H9 (cell line): Measurements from ENCODE around the gene DBH. TPM values are rescaled to one million over a fixed set of nuclear protein-coding genes. Genes with fewer than 3 reads are reported as not detected.

Source experiments
- DNase-seq: peaks from one replicate; pipeline ENCODE4 v3.0.0-alpha.2; 2017
- H2AFZ ChIP-seq: one replicate; pipeline ENCODE4 v1.6.1; 2013; ENCODE audit warnings: mild to moderate bottlenecking, low read length, control low read depth, moderate library complexity
- H2AK5ac ChIP-seq: 2 replicates; pipeline ENCODE4 v1.6.1; 2013; ENCODE audit warnings: low read length, control low read depth, mixed read lengths; ENCODE audit not compliant: insufficient read length
- H2BK120ac ChIP-seq: one replicate; pipeline ENCODE4 v1.6.1; 2013; ENCODE audit warnings: low read depth, mild to moderate bottlenecking, low read length, control low read depth, inconsistent platforms; ENCODE audit not compliant: poor library complexity, severe bottlenecking
- H2BK12ac ChIP-seq: 2 replicates; pipeline ENCODE4 v1.6.1; 2013; ENCODE audit warnings: low read length, control low read depth, mixed read lengths, low read depth; ENCODE audit not compliant: insufficient read length
- H2BK15ac ChIP-seq: 2 replicates; pipeline ENCODE4 v1.6.1; 2013; ENCODE audit warnings: low read depth, low read length, control low read depth
- H2BK20ac ChIP-seq: one replicate; pipeline ENCODE4 v1.6.1; 2013; ENCODE audit warnings: low read depth, mild to moderate bottlenecking, low read length, control low read depth, inconsistent platforms; ENCODE audit not compliant: poor library complexity, severe bottlenecking
- H2BK5ac ChIP-seq: 2 replicates; pipeline ENCODE4 v1.6.1; 2013; ENCODE audit warnings: low read length, control low read depth, mixed read lengths; ENCODE audit not compliant: insufficient read length
- H3K14ac ChIP-seq: 2 replicates; pipeline ENCODE4 v1.6.1; 2013; ENCODE audit warnings: low read length, control low read depth; ENCODE audit not compliant: insufficient read depth
- H3K18ac ChIP-seq: 2 replicates; pipeline ENCODE4 v1.6.1; 2013; ENCODE audit warnings: low read depth, mild to moderate bottlenecking, mixed read lengths, low read length, control low read depth; ENCODE audit not compliant: insufficient read length
- H3K23ac ChIP-seq: 2 replicates; pipeline ENCODE4 v1.6.1; 2013; ENCODE audit warnings: low read length, control low read depth, mixed read lengths, low read depth; ENCODE audit not compliant: insufficient read length
- H3K23me2 ChIP-seq: 2 replicates; pipeline ENCODE4 v1.6.1; 2013; ENCODE audit warnings: low read depth, mild to moderate bottlenecking, mixed read lengths, low read length, control low read depth; ENCODE audit not compliant: insufficient read length, poor library complexity, severe bottlenecking
- H3K27ac ChIP-seq: 2 replicates; pipeline ENCODE4 v1.5.1; 2013; ENCODE audit warnings: low read length, control low read depth, mixed read lengths, low read depth; ENCODE audit not compliant: insufficient read length
- H3K27me3 ChIP-seq: 2 replicates; pipeline ENCODE4 v1.6.1; 2013; ENCODE audit warnings: low read length, control low read depth, inconsistent platforms; ENCODE audit not compliant: insufficient read depth
- H3K4ac ChIP-seq: 2 replicates; pipeline ENCODE4 v1.6.1; 2013; ENCODE audit warnings: low read depth, mild to moderate bottlenecking, control low read depth, inconsistent platforms, low read length, moderate library complexity
- H3K4me1 ChIP-seq: 2 replicates; pipeline ENCODE4 v1.6.1; 2013; ENCODE audit warnings: low read length, control low read depth, inconsistent platforms; ENCODE audit not compliant: insufficient read depth
- H3K4me2 ChIP-seq: 2 replicates; pipeline ENCODE4 v1.6.1; 2013; ENCODE audit warnings: low read length, control low read depth, mixed read lengths; ENCODE audit not compliant: insufficient read length, insufficient read depth
- H3K56ac ChIP-seq: 2 replicates; pipeline ENCODE4 v1.6.1; 2013; ENCODE audit warnings: low read depth, mild to moderate bottlenecking, mixed read lengths, low read length, control low read depth; ENCODE audit not compliant: insufficient read length
- H3K79me1 ChIP-seq: 2 replicates; pipeline ENCODE4 v1.6.1; 2013; ENCODE audit warnings: low read depth, mild to moderate bottlenecking, moderate library complexity, low read length, control low read depth, inconsistent platforms; ENCODE audit not compliant: insufficient read depth, poor library complexity, severe bottlenecking
- H3K79me2 ChIP-seq: 2 replicates; pipeline ENCODE4 v1.6.1; 2013; ENCODE audit warnings: low read length, control low read depth, inconsistent platforms; ENCODE audit not compliant: insufficient read depth
- H3K9ac ChIP-seq: 2 replicates; pipeline ENCODE4 v1.6.1; 2013; ENCODE audit warnings: low read length, control low read depth, mixed read lengths; ENCODE audit not compliant: insufficient read length; ENCODE audit errors: extremely low read depth
- H3K9me3 ChIP-seq: one replicate; pipeline ENCODE4 v1.6.1; 2013; ENCODE audit warnings: low read depth, low read length, inconsistent platforms; ENCODE audit not compliant: control insufficient read depth
- H3T11ph ChIP-seq: one replicate; pipeline ENCODE4 v1.6.1; 2013; ENCODE audit warnings: mild to moderate bottlenecking, low read length, control low read depth, inconsistent platforms
- H4K20me1 ChIP-seq: one replicate; pipeline ENCODE4 v1.6.1; 2013; ENCODE audit not compliant: control insufficient read depth, insufficient read length, insufficient read depth
- H4K5ac ChIP-seq: 2 replicates; pipeline ENCODE4 v1.6.1; 2013; ENCODE audit warnings: low read depth, mild to moderate bottlenecking, mixed read lengths, low read length, control low read depth; ENCODE audit not compliant: insufficient read length
- H4K8ac ChIP-seq: replicated peaks from 2 replicates; pipeline ENCODE4 v1.6.1; 2013; ENCODE audit warnings: low read length, control low read depth, mixed read lengths, low read depth; ENCODE audit not compliant: insufficient read length
- H4K91ac ChIP-seq: 2 replicates; pipeline ENCODE4 v1.6.1; 2013; ENCODE audit warnings: low read depth, mild to moderate bottlenecking, moderate library complexity, mixed read lengths, low read length, control low read depth; ENCODE audit not compliant: insufficient read length
- H3K27ac Mint-ChIP-seq, 3 experiments: 2 replicates in 2 of 3; 3 replicates in 1 of 3; pipeline ENCODE4 v1.8.0; 2020 to 2021; ENCODE audit warnings: mixed read lengths in 3 of 3, mild to moderate bottlenecking in 1 of 3, moderate library complexity in 1 of 3
- H3K27me3 Mint-ChIP-seq: 2 replicates; pipeline ENCODE4 v1.8.0; 2021; ENCODE audit warnings: low read depth, mild to moderate bottlenecking, moderate library complexity, mixed read lengths
- H3K36me3 Mint-ChIP-seq, 3 experiments: 2 replicates in 2 of 3; 3 replicates in 1 of 3; pipeline ENCODE4 v1.8.0; 2020 to 2021; ENCODE audit warnings: low read depth in 3 of 3, mixed read lengths in 3 of 3; ENCODE audit not compliant: insufficient read depth in 1 of 3
- H3K4me1 Mint-ChIP-seq, 2 experiments: 2 replicates each; pipeline ENCODE4 v1.8.0; 2020; ENCODE audit warnings: mixed read lengths in 2 of 2
- H3K4me3 Mint-ChIP-seq, 2 experiments: 2 replicates in 1 of 2; 3 replicates in 1 of 2; pipeline ENCODE4 v1.8.0; 2020 to 2021; ENCODE audit warnings: mild to moderate bottlenecking in 2 of 2, mixed read lengths in 2 of 2, moderate library complexity in 1 of 2
- H3K9me3 Mint-ChIP-seq, 2 experiments: 2 replicates in 1 of 2; 3 replicates in 1 of 2; pipeline ENCODE4 v1.8.0; 2020; ENCODE audit warnings: mild to moderate bottlenecking in 2 of 2, mixed read lengths in 2 of 2, moderate library complexity in 1 of 2
- CTCF ChIP-seq: fragments of 200-600 bp; sonication (generic); conservative IDR thresholded peaks from 3 replicates; pipeline ENCODE4 v1.8.0; 2021; ENCODE audit warnings: antibody characterized with exemption, mild to moderate bottlenecking
- WGBS: extraction: QIAGEN DNeasy Blood & Tissue Kit; methylation state at CpG from one replicate; pipeline ENCODE4 v1.1.7; 2013; ENCODE audit warnings: missing lambda C conversion rate, low lambda C conversion rate, mixed read lengths; ENCODE audit not compliant: insufficient read length; ENCODE audit errors: extremely low coverage; 5-methylcytosine and 5-hydroxymethylcytosine counted together
- total RNA-seq: library from RNA; stranded (reverse); gene quantifications from 2 replicates; pipeline ENCODE4 v1.2.1, GENCODE V29; 2021

The DBH gene
- total RNA-seq, 1 experiment from 2014 or later: not detected

- no peak overlapping the region for H3K27ac Mint-ChIP-seq
- Histone ChIP-seq H2BK120ac (no peak overlapping the region), H3K27ac (no peak overlapping the region), H2AK5ac (no peak overlapping the region), H3K56ac (no peak overlapping the region), H2BK5ac (no peak overlapping the region), H2BK12ac (no peak overlapping the region), H3K9ac (no peak overlapping the region), H3K18ac (no peak overlapping the region), H3K14ac (0 out of 2 replicates have a peak overlapping the region, but pooled peaks have one; percentile 50), H3T11ph (no peak overlapping the region), H4K91ac (no peak overlapping the region), H4K20me1 (no peaks in the 10 kb centered on the region), H3K23ac (no peak overlapping the region), H3K4ac (no peak overlapping the region), H2BK15ac (no peak overlapping the region), H4K8ac (no peak overlapping the region), H3K79me1 (no peaks in the 10 kb centered on the region), H3K27me3 (no peaks in the 10 kb centered on the region), H3K4me1 (no peaks in the 10 kb centered on the region), H3K4me2 (no peak overlapping the region), H3K79me2 (no peaks in the 10 kb centered on the region), H2AFZ (no peak overlapping the region), H3K9me3 (no peaks in the 10 kb centered on the region), H4K5ac (no peak overlapping the region), H3K23me2 (peaks cover 2% of the 10 kb centered on the region), H2BK20ac (no peak overlapping the region)
- TF ChIP-seq CTCF: no peak
- no peaks in the 10 kb centered on the region for H3K9me3 Mint-ChIP-seq
- H3K27me3 Mint-ChIP-seq: no peaks in the 10 kb centered on the region; the same call in 1 of the 2 replicates
- no peak for DNase-seq
- WGBS: no CpG with 5 or more reads among the region's 20 CpGs
- 0 out of 4 replicates have a peak, but pooled peaks cover 2 to 4% of the 10 kb centered on the region in 2 experiments for H3K4me1 Mint-ChIP-seq
- no peaks in the 10 kb centered on the region for H3K36me3 Mint-ChIP-seq
- H3K4me3 Mint-ChIP-seq: no peak overlapping the region
These were observed 46.8 kb downstream of the DBH start for GRCh38 chr9:133682818-133683585.
